OCI-LY1 (cell line): ENCODE measurements around the gene METTL25.

Experiments
- H2AFZ ChIP-seq: fragments of 200-600 bp; sonication (generic), shearing (Covaris generic); 2 replicates; pipeline ENCODE4 v1.6.0; 2014; ENCODE audit warnings: antibody characterized with exemption, mild to moderate bottlenecking, low read length
- H3F3A ChIP-seq: fragments of 200-600 bp; sonication (generic), shearing (Covaris generic); 2 replicates; pipeline ENCODE4 v1.6.0; 2014; ENCODE audit warnings: mild to moderate bottlenecking, antibody characterized with exemption, low read length, moderate library complexity; ENCODE audit not compliant: insufficient read depth
- H3K27ac ChIP-seq: fragments of 200-600 bp; sonication (generic); 2 replicates; pipeline ENCODE4 v1.5.1; 2014; ENCODE audit warnings: low read length, mixed run types, mild to moderate bottlenecking, low read depth; ENCODE audit not compliant: poor library complexity, severe bottlenecking
- H3K27me3 ChIP-seq: fragments of 200-600 bp; sonication (generic); 2 replicates; pipeline ENCODE4 v1.6.0; 2014; ENCODE audit warnings: antibody characterized with exemption, mild to moderate bottlenecking, low read length, moderate library complexity; ENCODE audit not compliant: insufficient read depth
- H3K36me3 ChIP-seq: fragments of 200-600 bp; sonication (generic); 2 replicates; pipeline ENCODE4 v1.6.1; 2014; ENCODE audit warnings: mild to moderate bottlenecking, antibody characterized with exemption, low read length, moderate library complexity, mixed read lengths; ENCODE audit not compliant: insufficient read depth
- H3K4me1 ChIP-seq: fragments of 200-600 bp; sonication (generic); 2 replicates; pipeline ENCODE4 v1.5.1; 2014; ENCODE audit warnings: mild to moderate bottlenecking, low read length, moderate library complexity; ENCODE audit not compliant: insufficient read depth, severe bottlenecking
- H3K4me2 ChIP-seq: fragments of 200-600 bp; sonication (generic), shearing (Covaris generic); 2 replicates; pipeline ENCODE4 v1.6.1; 2014; ENCODE audit warnings: low read length
- H3K4me3 ChIP-seq: fragments of 200-600 bp; sonication (generic); 2 replicates; pipeline ENCODE4 v1.5.1; 2014; ENCODE audit warnings: low read length, low read depth, mild to moderate bottlenecking, mixed read lengths; ENCODE audit not compliant: poor library complexity, severe bottlenecking
- H3K79me2 ChIP-seq: fragments of 200-600 bp; shearing (Covaris generic); 2 replicates; pipeline ENCODE4 v1.6.1; 2016; ENCODE audit warnings: mixed run types, low read length, mixed read lengths; ENCODE audit not compliant: insufficient read depth
- H3K9ac ChIP-seq: fragments of 200-600 bp; sonication (generic), shearing (Covaris generic); 2 replicates; pipeline ENCODE4 v1.6.1; 2014; ENCODE audit warnings: mild to moderate bottlenecking, low read length, mixed read lengths
- H3K9me2 ChIP-seq: fragments of 200-600 bp; sonication (generic), shearing (Covaris generic); 2 replicates; pipeline ENCODE4 v1.6.1; 2014; ENCODE audit warnings: low read depth, mild to moderate bottlenecking, low read length, mixed read lengths
- H3K9me3 ChIP-seq: fragments of 200-600 bp; shearing (Covaris generic); 2 replicates; pipeline ENCODE4 v1.6.1; 2014; ENCODE audit warnings: low read length, mixed read lengths
- H4K20me1 ChIP-seq: fragments of 200-600 bp; sonication (generic), shearing (Covaris generic); 2 replicates; pipeline ENCODE4 v1.6.0; 2016; ENCODE audit warnings: mild to moderate bottlenecking, low read length; ENCODE audit not compliant: insufficient read depth
- CTCF ChIP-seq: fragments of 200-600 bp; sonication (generic), shearing (Covaris generic); IDR thresholded peaks from 2 replicates; pipeline ENCODE4 v1.5.1; 2017; ENCODE audit warnings: mild to moderate bottlenecking, antibody characterized with exemption, low read length, moderate library complexity, mixed read lengths
- EZH2 ChIP-seq: fragments of 200-600 bp; sonication (generic), shearing (Covaris generic); IDR thresholded peaks from 2 replicates; pipeline ENCODE4 v1.8.0; 2017; ENCODE audit warnings: borderline replicate concordance, mixed run types, mild to moderate bottlenecking, antibody characterized with exemption, low read length, moderate library complexity, mixed read lengths

Gene METTL25

GRCh38 chr12:82468563-82468962 lies 110.2 kb downstream of the METTL25 start:
- Histone ChIP-seq H3K9me2 (no peaks in the 10 kb centered on the region), H3K4me1 (no peaks in the 10 kb centered on the region), H2AFZ (no peak overlapping the region), H4K20me1 (no peaks in the 10 kb centered on the region), H3K79me2 (no peaks in the 10 kb centered on the region), H3K9ac (no peak overlapping the region), H3K27ac (no peak overlapping the region), H3F3A (no peaks in the 10 kb centered on the region), H3K27me3 (no peaks in the 10 kb centered on the region), H3K9me3 (no peaks in the 10 kb centered on the region), H3K4me2 (no peak overlapping the region), H3K36me3 (no peaks in the 10 kb centered on the region), H3K4me3 (no peak overlapping the region)
- TF ChIP-seq EZH2 (no peak), CTCF (no peak)

GRCh38 chr12:82470906-82471512 lies 112.7 kb downstream of the METTL25 start:
- Histone ChIP-seq H3K27me3 (no peaks in the 10 kb centered on the region), H3K9me2 (no peaks in the 10 kb centered on the region), H3K4me3 (no peak overlapping the region), H3K9me3 (no peaks in the 10 kb centered on the region), H3K27ac (no peak overlapping the region), H3F3A (no peaks in the 10 kb centered on the region), H3K9ac (no peak overlapping the region), H3K79me2 (no peaks in the 10 kb centered on the region), H3K4me2 (no peak overlapping the region), H2AFZ (no peak overlapping the region), H4K20me1 (no peaks in the 10 kb centered on the region), H3K4me1 (no peaks in the 10 kb centered on the region), H3K36me3 (no peaks in the 10 kb centered on the region)
- TF ChIP-seq EZH2 (no peak), CTCF (no peak)

GRCh38 chr12:82473111-82473754 lies 114.9 kb downstream of the METTL25 start:
- TF ChIP-seq EZH2 (no peak), CTCF (no peak)
- Histone ChIP-seq H3K4me1 (no peaks in the 10 kb centered on the region), H3K4me3 (no peak overlapping the region), H3F3A (no peaks in the 10 kb centered on the region), H3K79me2 (no peaks in the 10 kb centered on the region), H4K20me1 (no peaks in the 10 kb centered on the region), H3K36me3 (no peaks in the 10 kb centered on the region), H3K4me2 (no peak overlapping the region), H3K9ac (no peak overlapping the region), H3K27me3 (no peaks in the 10 kb centered on the region), H3K27ac (no peak overlapping the region), H3K9me2 (no peaks in the 10 kb centered on the region), H3K9me3 (no peaks in the 10 kb centered on the region), H2AFZ (no peak overlapping the region)
